ENCODE data around the gene ASB1. TPM values are rescaled to one million over a fixed set of nuclear protein-coding genes. Genes with fewer than 3 reads are reported as not detected.

ASB1 gene
- total RNA-seq, 1 experiment from 2014 or later, result 46.0 TPM

DNA sequence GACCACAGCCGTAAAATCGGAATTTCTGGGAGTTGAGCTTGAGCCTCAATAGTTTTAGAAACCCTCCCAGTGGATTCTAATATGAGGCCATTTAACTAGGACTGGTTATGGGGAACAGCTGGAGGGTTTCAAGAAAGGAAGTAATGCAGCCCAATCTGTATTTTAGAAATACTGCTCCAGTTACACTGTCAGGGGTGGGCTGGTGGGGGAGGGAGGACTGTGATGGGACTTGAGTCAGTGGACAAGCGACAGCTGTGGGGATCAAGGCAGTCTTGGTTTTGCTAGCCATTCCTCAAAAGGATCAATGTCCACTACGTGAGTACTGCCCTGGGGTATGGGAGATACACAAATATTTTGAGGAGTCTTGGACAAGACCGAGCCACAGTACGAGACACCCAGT lies 34.8 kb downstream of the ASB1 start:
- H2AFZ ChIP-seq (ENCODE audit: low read length), result no peak overlapping the region
- no CpG with 5 or more reads among the region's 6 CpGs for WGBS (ENCODE audit: extremely low coverage, insufficient read length, low lambda C conversion rate)
- no peak overlapping the region for H3K4me3 Mint-ChIP-seq
- no peak overlapping the region for H3K27ac Mint-ChIP-seq
- H3K4me2 ChIP-seq (ENCODE audit: insufficient read depth, insufficient read length, low read length), result no peak overlapping the region
- peaks cover 4% of the 10 kb centered on the region for H3K27me3 Mint-ChIP-seq (ENCODE audit: low read depth)
- H3K23ac ChIP-seq (ENCODE audit: insufficient read length, low read depth, low read length), result no peak overlapping the region
- no peak for DNase-seq
- no peaks in the 10 kb centered on the region for H3K79me2 ChIP-seq (ENCODE audit: insufficient read depth, low read length)
- peaks cover 0 to 5% of the 10 kb centered on the region in 2 experiments; a peak in 1 of 4 replicates for H3K4me1 Mint-ChIP-seq
- no peak overlapping the region for H2BK20ac ChIP-seq (ENCODE audit: low read depth, low read length, poor library complexity, severe bottlenecking)
- no peak overlapping the region for H3K56ac ChIP-seq (ENCODE audit: insufficient read length, low read depth, low read length)
- no peaks in the 10 kb centered on the region for H4K20me1 ChIP-seq (ENCODE audit: control insufficient read depth, insufficient read depth, insufficient read length)
- H3K4me1 ChIP-seq (ENCODE audit: insufficient read depth, low read length), result no peaks in the 10 kb centered on the region
- H3T11ph ChIP-seq (ENCODE audit: low read length), result no peak overlapping the region
- peaks cover 0 to 4% of the 10 kb centered on the region in 2 experiments; a peak in 2 of 5 replicates for H3K9me3 Mint-ChIP-seq
- no peak overlapping the region for H3K14ac ChIP-seq (ENCODE audit: insufficient read depth, low read length)
- no peak overlapping the region for H3K27ac ChIP-seq (ENCODE audit: insufficient read length, low read depth, low read length)
- no peak overlapping the region for H3K4ac ChIP-seq (ENCODE audit: low read depth, low read length)
- no peaks in the 10 kb centered on the region for H3K27me3 ChIP-seq (ENCODE audit: insufficient read depth, low read length)
- no peak overlapping the region for H3K9ac ChIP-seq (ENCODE audit: extremely low read depth, insufficient read length, low read length)
- no peaks in the 10 kb centered on the region; a peak in 1 of 7 replicates for H3K36me3 Mint-ChIP-seq (ENCODE audit: insufficient read depth in 1 of 3, low read depth in 3 of 3)
- H2BK5ac ChIP-seq (ENCODE audit: insufficient read length, low read length), result no peak overlapping the region
- H3K18ac ChIP-seq (ENCODE audit: insufficient read length, low read depth, low read length), result no peak overlapping the region
- no peak overlapping the region for H4K8ac ChIP-seq (replicated peaks; ENCODE audit: insufficient read length, low read depth, low read length)
- no peak overlapping the region for H2BK120ac ChIP-seq (ENCODE audit: low read depth, low read length, poor library complexity, severe bottlenecking)
- H2AK5ac ChIP-seq (ENCODE audit: insufficient read length, low read length), result no peak overlapping the region
- H2BK15ac ChIP-seq (ENCODE audit: low read depth, low read length), result no peak overlapping the region
- no peaks in the 10 kb centered on the region for H3K23me2 ChIP-seq (ENCODE audit: insufficient read length, low read depth, low read length, poor library complexity, severe bottlenecking)
- no peak overlapping the region for H4K5ac ChIP-seq (ENCODE audit: insufficient read length, low read depth, low read length)
- no peak overlapping the region for H4K91ac ChIP-seq (ENCODE audit: insufficient read length, low read depth, low read length)
- no peak overlapping the region for H2BK12ac ChIP-seq (ENCODE audit: insufficient read length, low read depth, low read length)
- H3K79me1 ChIP-seq (ENCODE audit: insufficient read depth, low read depth, low read length, poor library complexity, severe bottlenecking), result no peaks in the 10 kb centered on the region
- H3K9me3 ChIP-seq (ENCODE audit: control insufficient read depth, low read depth, low read length), result no peaks in the 10 kb centered on the region
- TF ChIP-seq, protein P1, sequence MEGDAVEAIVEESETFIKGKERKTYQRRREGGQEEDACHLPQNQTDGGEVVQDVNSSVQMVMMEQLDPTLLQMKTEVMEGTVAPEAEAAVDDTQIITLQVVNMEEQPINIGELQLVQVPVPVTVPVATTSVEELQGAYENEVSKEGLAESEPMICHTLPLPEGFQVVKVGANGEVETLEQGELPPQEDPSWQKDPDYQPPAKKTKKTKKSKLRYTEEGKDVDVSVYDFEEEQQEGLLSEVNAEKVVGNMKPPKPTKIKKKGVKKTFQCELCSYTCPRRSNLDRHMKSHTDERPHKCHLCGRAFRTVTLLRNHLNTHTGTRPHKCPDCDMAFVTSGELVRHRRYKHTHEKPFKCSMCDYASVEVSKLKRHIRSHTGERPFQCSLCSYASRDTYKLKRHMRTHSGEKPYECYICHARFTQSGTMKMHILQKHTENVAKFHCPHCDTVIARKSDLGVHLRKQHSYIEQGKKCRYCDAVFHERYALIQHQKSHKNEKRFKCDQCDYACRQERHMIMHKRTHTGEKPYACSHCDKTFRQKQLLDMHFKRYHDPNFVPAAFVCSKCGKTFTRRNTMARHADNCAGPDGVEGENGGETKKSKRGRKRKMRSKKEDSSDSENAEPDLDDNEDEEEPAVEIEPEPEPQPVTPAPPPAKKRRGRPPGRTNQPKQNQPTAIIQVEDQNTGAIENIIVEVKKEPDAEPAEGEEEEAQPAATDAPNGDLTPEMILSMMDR (conservative IDR thresholded peaks at IDR 0.05), result no peak
